Trophoblast cell (in vitro differentiated cells and primary cell): ENCODE measurements around the gene KRTAP4-8.
"Not testable (repeated sequence)": the region's sequence is repeated elsewhere in the genome, so short reads cannot be mapped to it uniquely, and the experiment has no call there.

Experiments
- DNase-seq, 2 donors: peaks; one replicate each; pipeline ENCODE4 v3.0.0-alpha.2; 2016
- H2AFZ ChIP-seq: 2 replicates; pipeline ENCODE4 v1.6.1; 2013; ENCODE audit warnings: low read length, moderate library complexity, mild to moderate bottlenecking; ENCODE audit not compliant: insufficient read depth, poor library complexity
- H2AK5ac ChIP-seq: 2 replicates; pipeline ENCODE4 v1.6.1; 2013; ENCODE audit warnings: mild to moderate bottlenecking, low read length
- H2BK120ac ChIP-seq: 2 replicates; pipeline ENCODE4 v1.6.1; 2013; ENCODE audit warnings: low read length, mild to moderate bottlenecking, moderate library complexity; ENCODE audit not compliant: insufficient read depth, poor library complexity
- H2BK12ac ChIP-seq: 2 replicates; pipeline ENCODE4 v1.6.1; 2013; ENCODE audit warnings: mild to moderate bottlenecking, low read length, moderate library complexity
- H2BK5ac ChIP-seq: 2 replicates; pipeline ENCODE4 v1.6.1; 2013; ENCODE audit warnings: low read length, low read depth, moderate library complexity, mild to moderate bottlenecking; ENCODE audit not compliant: poor library complexity
- H3K14ac ChIP-seq: 2 replicates; pipeline ENCODE4 v1.6.1; 2013; ENCODE audit warnings: mild to moderate bottlenecking, low read length
- H3K18ac ChIP-seq: 2 replicates; pipeline ENCODE4 v1.6.1; 2013; ENCODE audit warnings: mild to moderate bottlenecking, low read length
- H3K23ac ChIP-seq: 2 replicates; pipeline ENCODE4 v1.6.1; 2013; ENCODE audit warnings: low read length
- H3K27ac ChIP-seq: 2 replicates; pipeline ENCODE4 v1.5.1; 2013; ENCODE audit warnings: low read depth, mild to moderate bottlenecking, inconsistent platforms, low read length, moderate library complexity
- H3K27me3 ChIP-seq: 2 replicates; pipeline ENCODE4 v1.6.1; 2013; ENCODE audit warnings: inconsistent platforms, mild to moderate bottlenecking, low read length, moderate library complexity; ENCODE audit not compliant: insufficient read depth
- H3K36me3 ChIP-seq, 2 experiments: 1 replicate in 1 of 2; 2 replicates in 1 of 2; pipeline ENCODE4 v1.6.1; 2013; ENCODE audit warnings: low read length in 2 of 2, mild to moderate bottlenecking in 2 of 2, moderate library complexity in 1 of 2; ENCODE audit not compliant: insufficient read depth in 2 of 2, control insufficient read depth in 1 of 2
- H3K4ac ChIP-seq: 2 replicates; pipeline ENCODE4 v1.6.1; 2013; ENCODE audit warnings: low read depth, mild to moderate bottlenecking, low read length, moderate library complexity
- H3K4me1 ChIP-seq, 2 experiments: 1 replicate in 1 of 2; 2 replicates in 1 of 2; pipeline ENCODE4 v1.6.1; 2013; ENCODE audit warnings: low read length in 2 of 2, mild to moderate bottlenecking in 2 of 2, moderate library complexity in 1 of 2; ENCODE audit not compliant: insufficient read depth in 2 of 2, control insufficient read depth in 1 of 2
- H3K4me2 ChIP-seq: 2 replicates; pipeline ENCODE4 v1.6.1; 2013; ENCODE audit warnings: inconsistent platforms, mild to moderate bottlenecking, low read length, moderate library complexity
- H3K4me3 ChIP-seq: 2 replicates; pipeline ENCODE4 v1.5.1; 2013; ENCODE audit warnings: mild to moderate bottlenecking, low read depth, low read length, inconsistent platforms
- H3K79me1 ChIP-seq: one replicate; pipeline ENCODE4 v1.6.1; 2013; ENCODE audit warnings: low read length
- H3K79me2 ChIP-seq: 2 replicates; pipeline ENCODE4 v1.6.1; 2013; ENCODE audit warnings: low read length, mild to moderate bottlenecking; ENCODE audit not compliant: control insufficient read depth, insufficient read depth, poor library complexity
- H3K9ac ChIP-seq: 2 replicates; pipeline ENCODE4 v1.6.1; 2013; ENCODE audit warnings: mild to moderate bottlenecking, low read length
- H3K9me3 ChIP-seq: 2 replicates; pipeline ENCODE4 v1.6.1; 2013; ENCODE audit warnings: low read depth, mild to moderate bottlenecking, control low read depth, inconsistent platforms, low read length; ENCODE audit not compliant: insufficient read depth
- H4K12ac ChIP-seq: 2 replicates; pipeline ENCODE4 v1.6.1; 2013; ENCODE audit warnings: low read depth, mild to moderate bottlenecking, low read length, moderate library complexity
- H4K8ac ChIP-seq: 2 replicates; pipeline ENCODE4 v1.6.1; 2013; ENCODE audit warnings: low read depth, mild to moderate bottlenecking, low read length, moderate library complexity
- H4K91ac ChIP-seq: one replicate; pipeline ENCODE4 v1.6.1; 2013; ENCODE audit warnings: low read depth, mild to moderate bottlenecking, low read length, moderate library complexity
- WGBS: extraction: QIAGEN DNeasy Blood & Tissue Kit; methylation state at CpG from one replicate; pipeline ENCODE4 v1.1.7; 2013; ENCODE audit warnings: missing lambda C conversion rate; ENCODE audit not compliant: insufficient read length, insufficient coverage; ENCODE audit errors: extremely low coverage; 5-methylcytosine and 5-hydroxymethylcytosine counted together

The KRTAP4-8 gene

DNA sequence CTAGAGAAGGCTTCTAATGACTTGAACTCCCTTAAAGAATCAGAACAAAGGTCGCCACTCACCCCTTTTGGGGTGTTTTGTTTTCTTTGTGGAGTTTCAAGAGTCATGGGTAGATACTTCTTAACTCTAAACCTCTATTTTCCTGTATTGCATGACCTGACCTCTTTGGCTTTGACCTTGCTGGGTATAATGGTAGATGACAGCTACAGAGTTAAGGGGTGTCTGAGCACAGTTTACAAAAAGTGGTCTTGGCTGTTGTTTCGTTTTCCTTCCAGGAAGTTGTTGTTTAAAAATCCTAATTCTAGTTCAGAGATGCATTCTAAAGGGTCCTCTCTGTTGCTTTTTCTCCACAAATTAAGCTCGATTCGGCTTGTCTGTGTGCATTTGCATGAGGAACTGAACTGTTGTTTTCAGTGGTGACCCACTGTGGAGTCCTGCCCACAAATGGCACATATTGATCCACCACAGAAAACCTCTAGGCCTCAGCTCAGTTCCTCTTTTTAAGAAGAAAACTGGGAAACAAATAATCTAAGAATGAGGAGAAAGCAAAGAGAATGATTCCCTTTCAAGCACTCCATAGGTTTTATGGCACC lies 9.1 kb downstream of the KRTAP4-8 start:
- not testable (repeated sequence) for H3K9ac ChIP-seq, H4K12ac ChIP-seq, H3K18ac ChIP-seq, H3K27ac ChIP-seq, H3K4me2 ChIP-seq, H3K23ac ChIP-seq, H3K79me1 ChIP-seq, H3K4me1 ChIP-seq, H2AFZ ChIP-seq, H3K79me2 ChIP-seq, H3K27me3 ChIP-seq, H2BK120ac ChIP-seq, H4K91ac ChIP-seq, H2AK5ac ChIP-seq, DNase-seq, H3K9me3 ChIP-seq, H3K4ac ChIP-seq, H2BK12ac ChIP-seq, H3K4me3 ChIP-seq, H4K8ac ChIP-seq, H3K14ac ChIP-seq, H2BK5ac ChIP-seq, H3K36me3 ChIP-seq
- WGBS: no CpG with 5 or more reads among the region's 4 CpGs

DNA sequence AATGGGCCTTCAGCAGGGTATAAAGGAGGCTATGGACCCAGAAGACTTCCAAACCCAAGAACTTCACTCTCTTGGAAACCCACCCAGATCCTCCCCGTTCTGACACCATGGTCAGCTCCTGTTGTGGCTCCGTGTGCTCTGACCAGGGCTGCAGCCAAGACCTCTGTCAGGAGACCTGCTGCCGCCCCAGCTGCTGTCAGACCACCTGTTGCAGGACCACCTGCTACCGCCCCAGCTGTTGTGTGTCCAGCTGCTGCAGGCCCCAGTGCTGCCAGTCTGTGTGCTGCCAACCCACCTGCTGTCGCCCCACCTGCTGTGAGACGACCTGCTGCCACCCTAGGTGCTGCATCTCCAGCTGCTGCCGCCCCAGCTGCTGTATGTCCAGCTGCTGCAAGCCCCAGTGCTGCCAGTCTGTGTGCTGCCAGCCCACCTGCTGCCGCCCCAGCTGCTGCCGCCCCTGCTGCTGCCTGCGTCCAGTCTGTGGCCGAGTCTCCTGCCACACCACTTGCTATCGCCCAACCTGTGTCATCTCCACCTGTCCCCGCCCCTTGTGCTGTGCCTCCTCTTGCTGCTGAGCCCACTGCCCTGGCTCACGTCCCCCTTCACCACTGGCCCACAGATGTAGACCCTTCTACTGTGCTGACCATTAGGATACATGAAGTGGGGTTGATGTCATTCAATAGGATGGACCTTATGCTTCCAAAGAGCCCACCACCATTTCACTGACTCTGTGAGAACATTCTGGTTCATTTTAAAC lies 13.7 kb downstream of the KRTAP4-8 start, which contains the start of gene KRTAP4-7:
TSS of gene KRTAP4-7 (plus strand) at position 51 of the 757 bp plus-strand sequence. CDS start at position 108, 57 bp downstream.
- H2AFZ ChIP-seq, H3K4me2 ChIP-seq, H3K9ac ChIP-seq, H3K27me3 ChIP-seq, H4K12ac ChIP-seq, H3K27ac ChIP-seq, H2BK120ac ChIP-seq, H3K4me3 ChIP-seq, H2AK5ac ChIP-seq, H2BK12ac ChIP-seq, H3K4me1 ChIP-seq, H3K79me1 ChIP-seq, H3K79me2 ChIP-seq, H2BK5ac ChIP-seq, H3K4ac ChIP-seq, H4K8ac ChIP-seq, H4K91ac ChIP-seq, H3K14ac ChIP-seq, H3K18ac ChIP-seq, DNase-seq, H3K36me3 ChIP-seq, H3K9me3 ChIP-seq, H3K23ac ChIP-seq: not testable (repeated sequence)
- WGBS: no CpG with 5 or more reads among the region's 14 CpGs

DNA sequence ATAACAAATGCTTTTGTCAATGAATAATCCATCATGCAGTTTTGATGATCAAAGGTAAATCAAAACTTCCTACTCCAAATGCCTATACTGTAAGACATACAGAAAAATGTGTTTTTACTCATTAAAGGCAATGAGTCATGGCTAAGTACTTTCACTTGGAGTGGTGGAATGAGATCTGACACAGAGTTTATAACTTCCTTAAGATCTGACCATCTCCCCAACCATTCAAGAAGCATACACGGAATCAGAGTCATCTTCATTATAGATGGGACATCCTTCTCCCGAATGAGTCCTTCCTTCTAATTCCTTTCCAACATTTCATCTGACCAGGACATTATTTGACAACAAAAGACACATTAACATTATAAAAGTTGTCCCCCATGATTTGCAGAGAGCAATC lies 14.5 kb downstream of the KRTAP4-8 start:
- H3K9me3 ChIP-seq, H3K18ac ChIP-seq, H2BK5ac ChIP-seq, H3K27me3 ChIP-seq, H3K14ac ChIP-seq, H3K4me3 ChIP-seq, H3K4me1 ChIP-seq, H3K4me2 ChIP-seq, H2BK120ac ChIP-seq, H3K23ac ChIP-seq, H4K8ac ChIP-seq, H2AFZ ChIP-seq, H3K36me3 ChIP-seq, H2BK12ac ChIP-seq, H4K12ac ChIP-seq, H3K4ac ChIP-seq, H2AK5ac ChIP-seq, H3K79me1 ChIP-seq, H3K79me2 ChIP-seq, H3K9ac ChIP-seq, H4K91ac ChIP-seq, H3K27ac ChIP-seq: not testable (repeated sequence)
- peak in 1 of 2 donors; percentile 44 for DNase-seq
- WGBS: no CpG with 5 or more reads among the region's 2 CpGs

DNA sequence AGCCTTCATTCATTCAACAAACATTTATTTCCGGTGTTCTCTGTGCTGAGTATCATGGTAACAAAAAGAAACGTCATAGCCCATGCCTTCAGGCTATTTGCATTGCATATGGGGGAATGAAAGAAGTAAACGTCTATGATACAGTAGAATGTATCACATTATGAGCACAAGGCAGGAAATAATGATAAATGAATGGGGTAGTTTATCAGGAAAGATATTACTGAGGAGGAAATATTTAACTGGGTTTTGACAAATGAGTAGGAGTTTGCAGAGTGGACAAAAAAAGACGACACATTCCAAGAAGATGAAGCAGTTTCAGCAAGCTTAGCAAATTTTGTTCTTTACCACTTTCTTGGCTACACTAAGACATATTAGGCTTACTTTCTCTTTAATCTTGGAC lies 15.3 kb downstream of the KRTAP4-8 start:
- Histone ChIP-seq H3K4ac (no peak overlapping the region), H3K79me1 (no peaks in the 10 kb centered on the region), H3K4me1 (no peaks in the 10 kb centered on the region), H3K79me2 (no peaks in the 10 kb centered on the region), H3K27me3 (no peaks in the 10 kb centered on the region), H2BK5ac (no peak overlapping the region), H4K8ac (no peak overlapping the region), H3K27ac (no peak overlapping the region), H3K36me3 (no peaks in the 10 kb centered on the region), H2BK12ac (no peak overlapping the region), H3K9ac (no peak overlapping the region), H4K12ac (no peak overlapping the region), H4K91ac (no peak overlapping the region), H3K4me2 (no peak overlapping the region), H3K23ac (no peak overlapping the region), H2AFZ (no peak overlapping the region), H3K18ac (no peak overlapping the region), H3K4me3 (no peak overlapping the region), H2AK5ac (no peak overlapping the region), H3K9me3 (no peaks in the 10 kb centered on the region), H2BK120ac (no peak overlapping the region), H3K14ac (no peak overlapping the region)
- WGBS: no CpG with 5 or more reads among the region's 4 CpGs
- peak; percentile 38 to 70 for DNase-seq
